Kidney (tissue), 14 donors: ENCODE data around the gene SDK1. TPM values are rescaled to one million over a fixed set of nuclear protein-coding genes. Genes with fewer than 3 reads are reported as not detected.

Experiments
- DNase-seq, 5 donors: peaks; one replicate each; pipeline ENCODE4 v3.0.0-alpha.2; 2013 to 2020
- FAIRE-seq: peaks from 2 replicates; lab custom pipeline; 2012; peaks lifted over from hg19 to GRCh38; lab: Jason Lieb, UNC
- H3K27ac ChIP-seq, 2 donors: one replicate each; pipeline ENCODE4 v1.7.0; 2013; ENCODE audit warnings: low read depth in 2 of 2, low read length in 2 of 2, inconsistent platforms in 1 of 2
- H3K27me3 ChIP-seq: one replicate; pipeline ENCODE4 v1.7.1; 2013; ENCODE audit warnings: low read length, inconsistent platforms; ENCODE audit not compliant: control insufficient read depth, insufficient read depth
- H3K36me3 ChIP-seq, 3 donors: one replicate each; pipeline versions ENCODE4 v1.7.0 to v1.7.1; 2013; ENCODE audit warnings: low read length in 3 of 3, control low read depth in 1 of 3, inconsistent platforms in 1 of 3; ENCODE audit not compliant: insufficient read depth in 3 of 3, control insufficient read depth in 2 of 3
- H3K4me1 ChIP-seq, 3 donors: one replicate each; pipeline versions ENCODE4 v1.7.0 to v1.7.1; 2013; ENCODE audit warnings: low read length in 3 of 3, inconsistent platforms in 1 of 3, low read depth in 1 of 3; ENCODE audit not compliant: control insufficient read depth in 2 of 3, insufficient read depth in 2 of 3
- H3K4me3 ChIP-seq, 3 donors: one replicate each; pipeline versions ENCODE4 v1.7.0 to v1.8.1; 2013; ENCODE audit warnings: low read length in 3 of 3, control low read depth in 1 of 3, inconsistent platforms in 1 of 3
- H3K9ac ChIP-seq, 3 donors: one replicate each; pipeline versions ENCODE4 v1.7.0 to v1.7.1; 2013; ENCODE audit warnings: low read length in 3 of 3, control low read depth in 1 of 3, inconsistent platforms in 1 of 3
- H3K9me3 ChIP-seq, 3 donors: one replicate each; pipeline versions ENCODE4 v1.7.0 to v1.7.1; 2013; ENCODE audit warnings: low read length in 3 of 3, control low read depth in 1 of 3, inconsistent platforms in 1 of 3; ENCODE audit not compliant: control insufficient read depth in 2 of 3, insufficient read depth in 1 of 3
- CTCF ChIP-seq: IDR thresholded peaks from 3 replicates; pipeline ENCODE4 v1.5.1; 2012; ENCODE audit warnings: mild to moderate bottlenecking, moderate library complexity, borderline replicate concordance; ENCODE audit not compliant: insufficient read depth; ENCODE audit errors: extremely low read depth
- intact Hi-C: fragments of 100-400 bp; cut with DNase I; formaldehyde crosslinking; loops from one replicate; pipeline ENCODE4 v1.11.1; 2022
- polyA plus RNA-seq: library from polyadenylated mRNA; stranded (reverse); fragments of 350-450 nt; fragmentation: Illumina TruSeq; extraction: RNeasy Lipid Tissue Mini Kit (QIAGEN cat#74804); gene quantifications from one replicate; pipeline ENCODE4 v1.2.3, GENCODE V29; 2014; ENCODE audit warnings: low read depth, low replicate concordance; ENCODE audit not compliant: insufficient read depth
- total RNA-seq: library from RNA; stranded (reverse); fragmentation: NEBNext Ultra II Directional; extraction: Animal tissue kit (Norgen Biotek cat#: 25700); gene quantifications from one replicate; pipeline ENCODE4 v1.2.1, GENCODE V29; 2021
- donor health status: control.
- donor health status: control.
- donor health status: control.
- donor health status: control.
- donor health status: control.
- donor health status: DM: yes; HTN: yes; CAD: no.
- donor health status: Normal renal cell carcinoma (clear cell type).

SDK1 gene
- total and polyA plus RNA-seq, 2 donors from 2014 or later = 2.0 to 38.3 TPM

GRCh38 chr7:4185721-4186512 is 884.9 kb downstream of the SDK1 start:
- no peak for TF ChIP-seq CTCF
- Histone ChIP-seq H3K36me3 (no peaks in the 10 kb centered on the region), H3K4me1 (peaks cover 0 to 6% (median 0%) of the 10 kb centered on the region in 3 donors), H3K27me3 (no peaks in the 10 kb centered on the region), H3K4me3 (no peak overlapping the region), H3K9me3 (no peaks in the 10 kb centered on the region), H3K27ac (no peak overlapping the region), H3K9ac (no peak overlapping the region)
- intact Hi-C loops = no loop called here
- FAIRE-seq (no peak), DNase-seq (peak in 4 of 5 donors; percentile 37 to 73 (median 44))

GRCh38 chr7:4186513-4186780 is 885.4 kb downstream of the SDK1 start:
- FAIRE-seq = no peak
- intact Hi-C loops = no loop called here
- H3K4me1 ChIP-seq = peaks cover 0 to 6% (median 0%) of the 10 kb centered on the region in 3 donors
- no peaks in the 10 kb centered on the region for H3K9me3 ChIP-seq
- H3K27me3 ChIP-seq = no peaks in the 10 kb centered on the region
- H3K4me3 ChIP-seq = no peak overlapping the region
- no peak for TF ChIP-seq CTCF
- DNase-seq = no peak
- H3K9ac ChIP-seq = no peak overlapping the region
- no peaks in the 10 kb centered on the region for H3K36me3 ChIP-seq
- H3K27ac ChIP-seq = no peak overlapping the region

GRCh38 chr7:4188651-4189050 is 887.6 kb downstream of the SDK1 start:
- intact Hi-C loops = no loop called here
- no peak overlapping the region for H3K9ac ChIP-seq
- no peaks in the 10 kb centered on the region for H3K36me3 ChIP-seq
- peaks cover 0 to 6% (median 0%) of the 10 kb centered on the region in 3 donors for H3K4me1 ChIP-seq
- peak overlapping the region in 2 of 3 donors; percentile 30 to 38 for H3K4me3 ChIP-seq
- no peaks in the 10 kb centered on the region for H3K9me3 ChIP-seq
- no peak for DNase-seq
- no peak overlapping the region for H3K27ac ChIP-seq
- FAIRE-seq = no peak
- H3K27me3 ChIP-seq = no peaks in the 10 kb centered on the region
- no peak for TF ChIP-seq CTCF
